Measurements from ENCODE around the gene BCAT1.
"Not testable (repeated sequence)": the region's sequence is repeated elsewhere in the genome, so short reads cannot be mapped to it uniquely, and the experiment has no call there.

The BCAT1 gene

DNA sequence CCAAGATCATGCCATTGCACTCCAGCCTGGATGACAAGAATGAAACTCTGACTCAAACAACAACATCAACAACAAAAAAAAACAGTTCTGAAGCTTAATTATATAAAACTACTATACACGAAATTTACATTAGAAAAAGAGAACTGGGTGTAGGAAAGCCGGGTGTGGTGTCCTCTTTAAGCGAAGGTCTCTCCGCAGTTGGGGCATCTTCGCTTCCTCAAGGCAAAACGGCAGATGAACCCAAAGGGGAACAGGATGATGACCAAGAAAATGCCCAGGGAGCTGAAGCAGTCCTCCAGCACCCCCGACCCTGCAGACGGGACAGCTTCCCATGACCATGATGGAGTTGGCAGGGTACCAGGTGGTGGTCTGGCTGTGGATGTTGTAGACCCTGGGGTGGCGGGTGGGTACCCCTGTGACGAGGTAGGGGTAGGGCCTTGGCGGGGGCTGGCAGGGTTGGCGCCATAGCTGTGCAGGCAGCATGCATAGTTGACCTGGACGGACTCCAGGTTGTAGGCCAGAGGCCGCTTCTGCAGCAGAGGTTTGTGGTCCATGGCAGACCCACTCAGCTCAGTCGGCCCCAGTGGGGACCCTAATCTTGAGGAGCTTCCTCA lies 18.2 kb upstream of the BCAT1 start:
- TF ChIP-seq, protein P1, sequence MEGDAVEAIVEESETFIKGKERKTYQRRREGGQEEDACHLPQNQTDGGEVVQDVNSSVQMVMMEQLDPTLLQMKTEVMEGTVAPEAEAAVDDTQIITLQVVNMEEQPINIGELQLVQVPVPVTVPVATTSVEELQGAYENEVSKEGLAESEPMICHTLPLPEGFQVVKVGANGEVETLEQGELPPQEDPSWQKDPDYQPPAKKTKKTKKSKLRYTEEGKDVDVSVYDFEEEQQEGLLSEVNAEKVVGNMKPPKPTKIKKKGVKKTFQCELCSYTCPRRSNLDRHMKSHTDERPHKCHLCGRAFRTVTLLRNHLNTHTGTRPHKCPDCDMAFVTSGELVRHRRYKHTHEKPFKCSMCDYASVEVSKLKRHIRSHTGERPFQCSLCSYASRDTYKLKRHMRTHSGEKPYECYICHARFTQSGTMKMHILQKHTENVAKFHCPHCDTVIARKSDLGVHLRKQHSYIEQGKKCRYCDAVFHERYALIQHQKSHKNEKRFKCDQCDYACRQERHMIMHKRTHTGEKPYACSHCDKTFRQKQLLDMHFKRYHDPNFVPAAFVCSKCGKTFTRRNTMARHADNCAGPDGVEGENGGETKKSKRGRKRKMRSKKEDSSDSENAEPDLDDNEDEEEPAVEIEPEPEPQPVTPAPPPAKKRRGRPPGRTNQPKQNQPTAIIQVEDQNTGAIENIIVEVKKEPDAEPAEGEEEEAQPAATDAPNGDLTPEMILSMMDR (IDR thresholded peaks at IDR 0.05; ENCODE audit: low read depth, low read length) = no peak
- Histone ChIP-seq H3K36me3 (no peaks in the 10 kb centered on the region), H3K9me3 (no peaks in the 10 kb centered on the region), H3K27me3 (no peaks in the 10 kb centered on the region), H3K4me1 (no peaks in the 10 kb centered on the region), H3K4me3 (ENCODE audit: low read depth, low read length) (no peak overlapping the region)
- no peak for DNase-seq

DNA sequence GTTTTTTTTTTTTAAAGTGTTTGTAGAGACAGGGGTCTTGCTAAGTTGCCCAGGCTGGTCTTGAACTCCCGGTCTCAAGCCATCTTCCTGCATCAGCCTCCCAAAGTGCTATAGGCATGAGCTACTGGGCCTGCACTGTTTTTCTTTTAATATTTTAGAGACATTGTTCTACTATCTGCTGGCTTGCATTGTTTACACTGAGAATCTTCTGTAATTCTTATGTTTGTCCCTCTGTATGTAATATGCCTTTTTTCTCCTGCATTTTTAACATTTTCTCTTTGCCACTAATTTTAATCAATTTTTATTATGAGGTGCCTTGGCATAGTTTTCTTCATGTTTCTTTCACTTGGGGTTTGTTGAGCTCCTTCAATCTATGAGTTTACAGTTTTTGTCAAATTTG lies 15.4 kb upstream of the BCAT1 start:
- Histone ChIP-seq H3K4me1 (no peaks in the 10 kb centered on the region), H3K36me3 (no peaks in the 10 kb centered on the region), H3K4me3 (ENCODE audit: low read depth, low read length) (no peak overlapping the region), H3K9me3 (no peaks in the 10 kb centered on the region), H3K27me3 (no peaks in the 10 kb centered on the region)
- TF ChIP-seq, protein P1 (IDR thresholded peaks at IDR 0.05; ENCODE audit: low read depth, low read length) = no peak
- no peak for DNase-seq

DNA sequence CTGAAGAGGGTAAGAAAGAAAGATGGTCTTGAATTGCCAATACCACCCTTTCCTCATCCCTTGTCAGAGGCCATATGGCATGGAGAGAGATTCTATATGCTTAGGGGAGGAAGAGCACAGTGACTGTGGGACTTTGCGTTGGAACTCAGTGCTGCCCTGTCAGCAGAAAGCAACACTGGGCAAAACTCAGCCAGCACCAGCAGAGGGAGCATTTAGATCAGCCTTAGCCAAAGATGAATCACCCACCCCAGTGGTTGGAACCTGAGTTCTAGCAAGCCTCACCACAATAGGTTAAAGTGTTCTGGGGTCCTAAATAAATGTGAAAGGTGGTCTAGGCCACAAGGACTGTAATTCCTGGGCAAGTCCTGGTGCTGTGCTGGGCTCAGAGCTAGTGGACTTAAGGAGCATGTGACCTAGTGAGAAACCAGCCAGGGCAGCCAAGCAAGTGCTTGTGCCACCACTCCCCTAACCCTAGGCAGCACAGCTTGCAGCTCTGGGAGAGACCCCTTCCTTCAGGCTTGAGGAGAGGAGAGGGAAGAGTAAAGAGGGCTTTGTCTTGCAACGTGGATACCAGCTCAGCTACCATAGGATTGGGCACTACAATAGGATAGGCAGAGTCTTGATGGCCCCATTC lies 11.4 kb upstream of the BCAT1 start:
- TF ChIP-seq, protein P1 (IDR thresholded peaks at IDR 0.05; ENCODE audit: low read depth, low read length) = peak; percentile 83
- H3K36me3 ChIP-seq = no peaks in the 10 kb centered on the region
- H3K4me1 ChIP-seq = no peaks in the 10 kb centered on the region
- H3K9me3 ChIP-seq = no peaks in the 10 kb centered on the region
- DNase-seq = peak; percentile 57
- no peaks in the 10 kb centered on the region for H3K27me3 ChIP-seq
- H3K4me3 ChIP-seq (ENCODE audit: low read depth, low read length) = no peak overlapping the region

DNA sequence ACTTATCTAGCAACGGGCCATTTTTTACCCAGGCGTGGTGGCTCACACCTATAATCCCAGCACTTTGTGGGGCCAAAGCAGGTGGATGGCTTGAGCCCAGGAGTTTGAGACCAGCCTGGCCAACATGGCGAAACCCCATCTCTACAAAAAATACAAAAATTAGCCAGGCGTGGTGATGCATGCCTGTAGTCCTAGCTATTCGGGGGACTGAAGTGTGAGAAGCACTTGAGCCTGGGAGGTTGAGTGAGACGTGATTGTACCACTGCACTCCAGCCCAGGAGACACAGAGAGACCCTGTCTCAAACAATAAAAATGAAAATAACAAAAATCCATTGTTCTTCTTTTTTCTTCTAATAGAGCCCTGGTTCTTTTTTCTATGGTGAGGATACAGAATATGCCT lies 7.5 kb upstream of the BCAT1 start:
- H3K4me1 ChIP-seq; H3K27me3 ChIP-seq; H3K4me3 ChIP-seq (ENCODE audit: low read depth, low read length); DNase-seq; H3K9me3 ChIP-seq; H3K36me3 ChIP-seq: not testable (repeated sequence)

DNA sequence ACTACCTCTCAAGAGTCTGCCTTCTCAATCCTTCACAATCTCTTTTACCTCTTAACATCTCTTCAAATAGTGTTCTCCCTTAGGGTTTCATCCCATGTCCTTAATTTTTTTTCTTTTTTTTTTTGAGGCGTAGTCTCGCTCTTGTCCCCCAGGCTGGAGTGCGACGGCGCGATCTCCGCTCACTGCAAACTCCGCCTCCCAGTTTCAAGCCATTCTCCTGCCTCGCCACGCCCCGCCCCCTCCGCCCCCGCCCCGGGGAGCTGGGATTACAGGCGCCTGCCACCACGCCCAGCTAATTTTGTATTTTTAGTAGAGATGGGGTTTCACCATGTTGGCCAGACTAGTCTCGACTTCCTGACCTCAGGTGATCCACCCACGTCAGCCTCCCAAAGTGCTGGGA lies 7.0 kb upstream of the BCAT1 start:
- DNase-seq = no peak
- Histone ChIP-seq H3K27me3 (no peaks in the 10 kb centered on the region), H3K9me3 (no peaks in the 10 kb centered on the region), H3K36me3 (no peaks in the 10 kb centered on the region), H3K4me1 (no peaks in the 10 kb centered on the region), H3K4me3 (ENCODE audit: low read depth, low read length) (no peak overlapping the region)
- TF ChIP-seq, protein P1 (IDR thresholded peaks at IDR 0.05; ENCODE audit: low read depth, low read length) = no peak

DNA sequence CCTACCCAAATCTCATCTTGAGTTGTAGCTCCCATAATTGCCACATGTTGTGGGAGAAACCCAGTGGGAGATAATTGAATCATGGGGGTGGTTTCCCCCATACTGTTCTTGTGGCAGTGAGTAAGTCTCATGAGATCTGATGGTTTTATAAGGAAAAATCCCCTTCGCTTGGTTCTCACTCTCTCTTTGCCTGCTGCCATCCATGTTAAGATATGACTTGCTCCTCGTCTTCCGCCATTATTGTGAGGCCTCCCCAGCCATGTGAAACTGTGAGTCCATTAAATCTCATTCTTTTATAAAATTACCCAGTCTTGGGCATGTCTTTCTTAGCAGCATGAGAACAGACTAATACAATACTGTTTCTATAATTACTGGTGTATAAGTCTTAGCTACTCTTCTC lies 6.5 kb upstream of the BCAT1 start:
- no peaks in the 10 kb centered on the region for H3K9me3 ChIP-seq
- DNase-seq = no peak
- no peaks in the 10 kb centered on the region for H3K36me3 ChIP-seq
- no peaks in the 10 kb centered on the region for H3K27me3 ChIP-seq
- H3K4me1 ChIP-seq = no peaks in the 10 kb centered on the region
- no peak overlapping the region for H3K4me3 ChIP-seq (ENCODE audit: low read depth, low read length)
- TF ChIP-seq, protein P1 (IDR thresholded peaks at IDR 0.05; ENCODE audit: low read depth, low read length) = no peak
